ENCODE data around the gene NXF3.

DNA sequence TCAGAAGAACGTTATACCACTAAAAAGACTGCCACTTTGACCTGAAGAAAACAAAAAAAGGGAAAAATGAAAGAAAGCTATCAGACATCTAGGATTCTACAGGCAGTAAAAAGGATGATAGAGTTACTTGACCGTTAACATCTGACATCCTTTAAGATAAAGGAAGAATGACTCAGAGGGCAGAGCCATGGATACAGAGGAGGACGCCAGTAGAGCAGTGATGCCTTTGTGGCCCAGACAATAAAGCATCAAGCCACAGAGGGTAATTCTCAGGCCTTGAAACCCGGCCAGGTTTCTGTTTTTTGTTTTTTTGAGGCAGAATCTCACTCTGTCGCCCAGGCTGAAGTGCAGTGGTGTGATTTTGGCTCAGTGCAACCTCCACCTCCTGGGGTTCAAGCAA, 19.5 kb downstream of the NXF3 start:
- TF ChIP-seq, protein P1, sequence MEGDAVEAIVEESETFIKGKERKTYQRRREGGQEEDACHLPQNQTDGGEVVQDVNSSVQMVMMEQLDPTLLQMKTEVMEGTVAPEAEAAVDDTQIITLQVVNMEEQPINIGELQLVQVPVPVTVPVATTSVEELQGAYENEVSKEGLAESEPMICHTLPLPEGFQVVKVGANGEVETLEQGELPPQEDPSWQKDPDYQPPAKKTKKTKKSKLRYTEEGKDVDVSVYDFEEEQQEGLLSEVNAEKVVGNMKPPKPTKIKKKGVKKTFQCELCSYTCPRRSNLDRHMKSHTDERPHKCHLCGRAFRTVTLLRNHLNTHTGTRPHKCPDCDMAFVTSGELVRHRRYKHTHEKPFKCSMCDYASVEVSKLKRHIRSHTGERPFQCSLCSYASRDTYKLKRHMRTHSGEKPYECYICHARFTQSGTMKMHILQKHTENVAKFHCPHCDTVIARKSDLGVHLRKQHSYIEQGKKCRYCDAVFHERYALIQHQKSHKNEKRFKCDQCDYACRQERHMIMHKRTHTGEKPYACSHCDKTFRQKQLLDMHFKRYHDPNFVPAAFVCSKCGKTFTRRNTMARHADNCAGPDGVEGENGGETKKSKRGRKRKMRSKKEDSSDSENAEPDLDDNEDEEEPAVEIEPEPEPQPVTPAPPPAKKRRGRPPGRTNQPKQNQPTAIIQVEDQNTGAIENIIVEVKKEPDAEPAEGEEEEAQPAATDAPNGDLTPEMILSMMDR (IDR thresholded peaks at IDR 0.05), result no peak
- TF ChIP-seq POLR2A (IDR thresholded peaks at IDR 0.05) (no peak), POLR2AphosphoS5 (IDR thresholded peaks at IDR 0.05) (no peak)

All from stomach (tissue), 4 donors.